Lung (tissue), 12 donors: Measurements from ENCODE around the gene PHGDH. TPM values are rescaled to one million over a fixed set of nuclear protein-coding genes. Genes with fewer than 3 reads are reported as not detected.

Experiments used
- ATAC-seq: fragments of 200-7000 bp; cut with Tn5 transposase; one replicate; pipeline ENCODE4 v1.9.1; 2020; ENCODE audit warnings: moderate number of reproducible peaks; ENCODE audit not compliant: insufficient read depth, low FRiP score
- DNase-seq, 3 donors: peaks; one replicate each; pipeline ENCODE4 v3.0.0-alpha.2; 2013 to 2017
- H3K27ac ChIP-seq, 2 donors: one replicate each; pipeline ENCODE4 v1.5.1; 2013; ENCODE audit warnings: mild to moderate bottlenecking in 2 of 2, moderate library complexity in 2 of 2, control low read depth in 1 of 2, inconsistent platforms in 1 of 2, low read depth in 1 of 2, low read length in 1 of 2
- H3K27me3 ChIP-seq, 3 donors: one replicate each; pipeline ENCODE4 v1.5.1; 2013; ENCODE audit warnings: low read length in 2 of 3; ENCODE audit not compliant: control insufficient read depth in 3 of 3, insufficient read depth in 3 of 3
- H3K36me3 ChIP-seq, 4 donors: one replicate each; pipeline ENCODE4 v1.5.1; 2013; ENCODE audit warnings: low read length in 4 of 4, mild to moderate bottlenecking in 1 of 4, moderate library complexity in 1 of 4; ENCODE audit not compliant: control insufficient read depth in 4 of 4, insufficient read depth in 4 of 4
- H3K4me1 ChIP-seq, 5 donors: one replicate each; pipeline ENCODE4 v1.5.1; 2013; ENCODE audit warnings: low read length in 5 of 5, mild to moderate bottlenecking in 2 of 5, moderate library complexity in 1 of 5; ENCODE audit not compliant: control insufficient read depth in 5 of 5, insufficient read depth in 5 of 5
- H3K4me3 ChIP-seq: one replicate; pipeline ENCODE4 v1.5.1; 2013; ENCODE audit warnings: mild to moderate bottlenecking, control low read depth, moderate library complexity
- H3K9ac ChIP-seq, 2 donors: one replicate each; pipeline ENCODE4 v1.5.1; 2013; ENCODE audit warnings: low read length in 2 of 2, control low read depth in 1 of 2; ENCODE audit not compliant: insufficient read depth in 1 of 2
- H3K9me3 ChIP-seq, 4 donors: one replicate each; pipeline ENCODE4 v1.5.1; 2013; ENCODE audit warnings: low read length in 3 of 4, mild to moderate bottlenecking in 1 of 4, moderate library complexity in 1 of 4; ENCODE audit not compliant: control insufficient read depth in 4 of 4, insufficient read depth in 3 of 4
- WGBS, 2 donors: extraction: QIAGEN DNeasy Blood & Tissue Kit; methylation state at CpG; one replicate each; pipeline ENCODE4 v1.1.7; 2013; 5-methylcytosine and 5-hydroxymethylcytosine counted together
- polyA plus RNA-seq, 2 donors: library from polyadenylated mRNA; stranded (reverse); fragments of 200-250 nt; gene quantifications; one replicate each; pipeline ENCODE4 v1.2.1, GENCODE V29; 2013
- total RNA-seq, 2 donors: library from RNA; depleted of rRNA in 1 of 2; stranded (reverse); fragments of >200 nt in 1 of 2; gene quantifications; one replicate each; pipeline ENCODE4 v1.2.1, GENCODE V29; 2014 to 2021
- TF ChIP-seq, protein P1 (sequence below): IDR thresholded peaks from 2 replicates; pipeline ENCODE4 v1.5.1; 2012; ENCODE audit warnings: mild to moderate bottlenecking; ENCODE audit errors: control extremely low read depth, extremely low read depth
- donor health status: control.
- donor health status: control.
- donor health status: Bipolar disorder and iron deficiency.
- donor health status: healthy.
- donor health status: DM: yes; HTN: yes; CAD: no.

PHGDH gene
- total and polyA plus RNA-seq, 4 donors = 28.8 to 133 (median 34.2) TPM

GRCh38 chr1:119743776-119744597 is 32.3 kb downstream of the PHGDH start:
- DNase-seq (peak; percentile 67 to 85 (median 83)), ATAC-seq (peak; percentile 78)
- Histone ChIP-seq H3K4me3 (no peak overlapping the region), H3K36me3 (peaks cover 0 to 11% (median 2%) of the 10 kb centered on the region in 4 donors), H3K27me3 (no peaks in the 10 kb centered on the region), H3K27ac (no peak overlapping the region), H3K9ac (no peak overlapping the region), H3K4me1 (peaks cover 0 to 8% (median 3%) of the 10 kb centered on the region in 5 donors), H3K9me3 (no peaks in the 10 kb centered on the region)
- TF ChIP-seq, protein P1, sequence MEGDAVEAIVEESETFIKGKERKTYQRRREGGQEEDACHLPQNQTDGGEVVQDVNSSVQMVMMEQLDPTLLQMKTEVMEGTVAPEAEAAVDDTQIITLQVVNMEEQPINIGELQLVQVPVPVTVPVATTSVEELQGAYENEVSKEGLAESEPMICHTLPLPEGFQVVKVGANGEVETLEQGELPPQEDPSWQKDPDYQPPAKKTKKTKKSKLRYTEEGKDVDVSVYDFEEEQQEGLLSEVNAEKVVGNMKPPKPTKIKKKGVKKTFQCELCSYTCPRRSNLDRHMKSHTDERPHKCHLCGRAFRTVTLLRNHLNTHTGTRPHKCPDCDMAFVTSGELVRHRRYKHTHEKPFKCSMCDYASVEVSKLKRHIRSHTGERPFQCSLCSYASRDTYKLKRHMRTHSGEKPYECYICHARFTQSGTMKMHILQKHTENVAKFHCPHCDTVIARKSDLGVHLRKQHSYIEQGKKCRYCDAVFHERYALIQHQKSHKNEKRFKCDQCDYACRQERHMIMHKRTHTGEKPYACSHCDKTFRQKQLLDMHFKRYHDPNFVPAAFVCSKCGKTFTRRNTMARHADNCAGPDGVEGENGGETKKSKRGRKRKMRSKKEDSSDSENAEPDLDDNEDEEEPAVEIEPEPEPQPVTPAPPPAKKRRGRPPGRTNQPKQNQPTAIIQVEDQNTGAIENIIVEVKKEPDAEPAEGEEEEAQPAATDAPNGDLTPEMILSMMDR = peak; percentile 36
- 37 to 42% methylated on average over 17 of the region's 17 CpGs for WGBS, 2 donors

- H3K36me3 ChIP-seq = peaks cover 0 to 11% (median 2%) of the 10 kb centered on the region in 4 donors
- no peaks in the 10 kb centered on the region for H3K9me3 ChIP-seq
These were observed 32.8 kb downstream of the PHGDH start for GRCh38 chr1:119744598-119744942.

DNA sequence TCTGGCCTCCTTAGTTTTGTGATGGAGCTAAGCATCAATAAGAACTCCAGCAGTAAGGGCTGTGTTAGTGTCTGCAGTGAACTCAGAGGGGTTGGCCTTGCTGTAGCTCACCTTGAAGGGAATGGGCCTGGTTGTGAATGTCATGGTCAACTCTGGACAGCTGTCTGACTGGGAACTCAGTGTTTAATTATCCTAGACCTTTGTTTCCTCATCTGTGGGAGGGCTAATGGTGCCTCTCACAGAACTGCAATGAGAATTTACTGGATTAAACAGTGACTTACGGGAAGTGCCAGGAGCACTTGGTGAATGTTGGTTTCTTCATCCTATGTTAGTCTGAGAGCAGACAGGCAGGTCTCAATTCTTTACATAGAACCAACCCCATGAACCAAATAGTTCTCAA is 33.3 kb downstream of the PHGDH start:
- Histone ChIP-seq H3K9me3 (no peaks in the 10 kb centered on the region), H3K9ac (no peak overlapping the region), H3K4me3 (no peak overlapping the region), H3K27me3 (no peaks in the 10 kb centered on the region), H3K27ac (no peak overlapping the region), H3K36me3 (peaks cover 0 to 11% (median 2%) of the 10 kb centered on the region in 4 donors), H3K4me1 (peaks cover 0 to 8% (median 3%) of the 10 kb centered on the region in 5 donors)
- TF ChIP-seq, protein P1 = no peak
- no peak for ATAC-seq
- WGBS, 2 donors = 77 to 88% methylated on average over 1 of the region's 1 CpG
- no peak for DNase-seq

More at GRCh38 chr1:119744598-119744942, 32.8 kb downstream of the PHGDH start:
- Histone ChIP-seq H3K27me3 (no peaks in the 10 kb centered on the region), H3K27ac (no peak overlapping the region), H3K9ac (no peak overlapping the region), H3K4me1 (peaks cover 0 to 8% (median 3%) of the 10 kb centered on the region in 5 donors), H3K4me3 (no peak overlapping the region)
- TF ChIP-seq, protein P1 = no peak
- whole genome bisulfite sequencing, 2 donors = 48 to 95% methylated on average over 1 of the region's 1 CpG
- DNase-seq (no peak), ATAC-seq (no peak)
